Measurements from ENCODE around the gene HOXA13.

The HOXA13 gene

GRCh38 chr7:27174874-27175625 is 24.8 kb downstream of the HOXA13 start:
- no peak for FAIRE-seq
- TF ChIP-seq POLR2A (IDR thresholded peaks at IDR 0.05; ENCODE audit: low read depth, low read length) (no peak), POLR2AphosphoS5 (IDR thresholded peaks at IDR 0.05; ENCODE audit: low read depth, low read length) (no peak), TAF1 (IDR thresholded peaks at IDR 0.05; ENCODE audit: borderline replicate concordance, low read depth, low read length) (no peak)
- DNase-seq (ENCODE audit: insufficient read length): no peak

- DNase-seq (ENCODE audit: insufficient read length) (no peak), FAIRE-seq (no peak)
These were observed 25.7 kb downstream of the HOXA13 start, which contains the start of gene HOXA10 for GRCh38 chr7:27173956-27174873. TSS of gene HOXA10 (minus strand) at chr7:27174320. CDS start at chr7:27174306, 14 bp downstream.

GRCh38 chr7:27173511-27173955 is 26.4 kb downstream of the HOXA13 start:
- DNase-seq (ENCODE audit: insufficient read length) (no peak), FAIRE-seq (no peak)
- TF ChIP-seq POLR2A (IDR thresholded peaks at IDR 0.05; ENCODE audit: low read depth, low read length) (no peak), POLR2AphosphoS5 (IDR thresholded peaks at IDR 0.05; ENCODE audit: low read depth, low read length) (no peak), TAF1 (IDR thresholded peaks at IDR 0.05; ENCODE audit: borderline replicate concordance, low read depth, low read length) (no peak)

More at GRCh38 chr7:27173956-27174873, 25.7 kb downstream of the HOXA13 start, which contains the start of gene HOXA10:
- TF ChIP-seq POLR2AphosphoS5 (IDR thresholded peaks at IDR 0.05; ENCODE audit: low read depth, low read length) (no peak), POLR2A (IDR thresholded peaks at IDR 0.05; ENCODE audit: low read depth, low read length) (no peak), TAF1 (IDR thresholded peaks at IDR 0.05; ENCODE audit: borderline replicate concordance, low read depth, low read length) (no peak)

- DNase-seq (ENCODE audit: insufficient read length): no peak
- FAIRE-seq: no peak
- TF ChIP-seq POLR2A (IDR thresholded peaks at IDR 0.05; ENCODE audit: low read depth, low read length) (no peak), POLR2AphosphoS5 (IDR thresholded peaks at IDR 0.05; ENCODE audit: low read depth, low read length) (no peak), TAF1 (IDR thresholded peaks at IDR 0.05; ENCODE audit: borderline replicate concordance, low read depth, low read length) (no peak)
These were observed 26.9 kb downstream of the HOXA13 start for GRCh38 chr7:27172823-27173510.

- no peak for FAIRE-seq
- TF ChIP-seq POLR2A (IDR thresholded peaks at IDR 0.05; ENCODE audit: low read depth, low read length) (no peak), POLR2AphosphoS5 (IDR thresholded peaks at IDR 0.05; ENCODE audit: low read depth, low read length) (no peak), TAF1 (IDR thresholded peaks at IDR 0.05; ENCODE audit: borderline replicate concordance, low read depth, low read length) (no peak)
- DNase-seq (ENCODE audit: insufficient read length): no peak
These were observed 27.5 kb downstream of the HOXA13 start for GRCh38 chr7:27172315-27172774.

GRCh38 chr7:27171637-27172314 is 28.1 kb downstream of the HOXA13 start:
- TF ChIP-seq POLR2AphosphoS5 (IDR thresholded peaks at IDR 0.05; ENCODE audit: low read depth, low read length) (no peak), TAF1 (IDR thresholded peaks at IDR 0.05; ENCODE audit: borderline replicate concordance, low read depth, low read length) (no peak), POLR2A (IDR thresholded peaks at IDR 0.05; ENCODE audit: low read depth, low read length) (no peak)
- DNase-seq (ENCODE audit: insufficient read length): no peak
- FAIRE-seq: no peak

GRCh38 chr7:27171325-27171636 is 28.6 kb downstream of the HOXA13 start:
- DNase-seq (ENCODE audit: insufficient read length): no peak
- TF ChIP-seq POLR2A (IDR thresholded peaks at IDR 0.05; ENCODE audit: low read depth, low read length) (no peak), POLR2AphosphoS5 (IDR thresholded peaks at IDR 0.05; ENCODE audit: low read depth, low read length) (no peak), TAF1 (IDR thresholded peaks at IDR 0.05; ENCODE audit: borderline replicate concordance, low read depth, low read length) (no peak)
- no peak for FAIRE-seq

- TF ChIP-seq TAF1 (IDR thresholded peaks at IDR 0.05; ENCODE audit: borderline replicate concordance, low read depth, low read length): no peak
- TF ChIP-seq POLR2AphosphoS5 (IDR thresholded peaks at IDR 0.05; ENCODE audit: low read depth, low read length): no peak
- TF ChIP-seq POLR2A (IDR thresholded peaks at IDR 0.05; ENCODE audit: low read depth, low read length): no peak
- DNase-seq (ENCODE audit: insufficient read length) (no peak), FAIRE-seq (no peak)
These were observed 29.2 kb downstream of the HOXA13 start for GRCh38 chr7:27170426-27171324.

- TF ChIP-seq TAF1 (IDR thresholded peaks at IDR 0.05; ENCODE audit: borderline replicate concordance, low read depth, low read length) (no peak), POLR2A (IDR thresholded peaks at IDR 0.05; ENCODE audit: low read depth, low read length) (no peak), POLR2AphosphoS5 (IDR thresholded peaks at IDR 0.05; ENCODE audit: low read depth, low read length) (no peak)
- FAIRE-seq: no peak
- no peak for DNase-seq (ENCODE audit: insufficient read length)
These were observed 30.0 kb downstream of the HOXA13 start for GRCh38 chr7:27169658-27170425.
